Kidney epithelial cell (primary cell): ENCODE measurements around the gene PARN. TPM values are rescaled to one million over a fixed set of nuclear protein-coding genes. Genes with fewer than 3 reads are reported as not detected.

Experiments
- DNase-seq: peaks from one replicate; pipeline ENCODE4 v3.0.0-alpha.2; 2010; ENCODE audit warnings: low read depth
- H3K27me3 ChIP-seq: 2 replicates; pipeline ENCODE4 v1.6.0; 2011; ENCODE audit warnings: low read length; ENCODE audit not compliant: control insufficient read depth, insufficient read depth
- H3K36me3 ChIP-seq: 2 replicates; pipeline ENCODE4 v1.5.1; 2011; ENCODE audit warnings: low read length; ENCODE audit not compliant: control insufficient read depth, insufficient read depth
- H3K4me3 ChIP-seq: 2 replicates; pipeline ENCODE4 v1.5.1; 2011; ENCODE audit warnings: low read depth, mild to moderate bottlenecking, control low read depth, low read length
- CTCF ChIP-seq: IDR thresholded peaks from 2 replicates; pipeline ENCODE4 v1.5.1; 2011; ENCODE audit warnings: mild to moderate bottlenecking, moderate library complexity, low read length, control low read depth, inconsistent platforms; ENCODE audit not compliant: insufficient read depth, poor library complexity, severe bottlenecking
- total RNA-seq: library from RNA; depleted of rRNA; stranded (reverse); fragments of >200 nt; gene quantifications from 2 replicates; pipeline ENCODE4 v1.2.3, GENCODE V29; 2015

Gene PARN
- total RNA-seq, 1 donor from 2014 or later, result 28.0 TPM

- TF ChIP-seq CTCF, result no peak
- Histone ChIP-seq H3K4me3 (no peak overlapping the region), H3K27me3 (no peaks in the 10 kb centered on the region), H3K36me3 (no peaks in the 10 kb centered on the region)
- no peak for DNase-seq
Observed at GRCh38 chr16:14500791-14501190, 129.3 kb downstream of the PARN start.

- no peaks in the 10 kb centered on the region for H3K27me3 ChIP-seq
- no peak for TF ChIP-seq CTCF
- H3K4me3 ChIP-seq, result no peak overlapping the region
- DNase-seq, result no peak
- H3K36me3 ChIP-seq, result no peaks in the 10 kb centered on the region
Observed at GRCh38 chr16:14499110-14499509, 130.9 kb downstream of the PARN start.

GRCh38 chr16:14497245-14498082 is 132.6 kb downstream of the PARN start:
- no peak overlapping the region for H3K4me3 ChIP-seq
- no peaks in the 10 kb centered on the region for H3K27me3 ChIP-seq
- H3K36me3 ChIP-seq, result no peaks in the 10 kb centered on the region
- TF ChIP-seq CTCF, result no peak
- DNase-seq, result no peak

- Histone ChIP-seq H3K36me3 (no peaks in the 10 kb centered on the region), H3K27me3 (no peaks in the 10 kb centered on the region), H3K4me3 (no peak overlapping the region)
- no peak for TF ChIP-seq CTCF
- no peak for DNase-seq
Observed at GRCh38 chr16:14496786-14497185, 133.3 kb downstream of the PARN start.

GRCh38 chr16:14496047-14496770 is 133.9 kb downstream of the PARN start:
- Histone ChIP-seq H3K27me3 (no peaks in the 10 kb centered on the region), H3K36me3 (no peaks in the 10 kb centered on the region), H3K4me3 (no peak overlapping the region)
- no peak for TF ChIP-seq CTCF
- DNase-seq, result no peak
